NCI-H146 treated with DMSO at 0.1 percent for 48 hours (cell line): Measurements from ENCODE around the gene ABCC8.
A peak's percentile ranks its signal among the peaks of the same experiment; 100 is the strongest.

Experiments used
- DNase-seq: peaks from one replicate; lab custom pipeline; 2025; ENCODE audit not compliant: unreplicated experiment; lab: John Stamatoyannopoulos, UW

ABCC8 gene

DNA sequence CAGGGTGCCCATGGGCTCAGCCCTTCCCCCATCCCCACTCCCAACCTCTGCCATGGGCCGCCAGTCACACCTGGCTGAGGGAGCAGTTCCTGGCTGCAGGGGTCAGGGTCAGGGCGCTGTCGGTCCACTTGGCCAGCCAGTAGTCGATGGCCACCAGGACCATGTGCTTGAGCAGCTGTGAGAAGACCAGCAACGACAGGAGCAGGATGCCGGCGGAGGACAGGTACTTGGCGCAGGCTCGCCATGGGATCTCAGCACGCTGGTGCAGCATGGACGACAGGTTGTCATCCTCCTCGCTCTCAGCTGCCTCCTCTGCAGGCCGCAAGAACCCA lies 69.9 kb downstream of the ABCC8 start:
- DNase-seq: no peak

- DNase-seq: no peak
Observed at GRCh38 chr11:17406082-17406817, 70.4 kb downstream of the ABCC8 start.

DNA sequence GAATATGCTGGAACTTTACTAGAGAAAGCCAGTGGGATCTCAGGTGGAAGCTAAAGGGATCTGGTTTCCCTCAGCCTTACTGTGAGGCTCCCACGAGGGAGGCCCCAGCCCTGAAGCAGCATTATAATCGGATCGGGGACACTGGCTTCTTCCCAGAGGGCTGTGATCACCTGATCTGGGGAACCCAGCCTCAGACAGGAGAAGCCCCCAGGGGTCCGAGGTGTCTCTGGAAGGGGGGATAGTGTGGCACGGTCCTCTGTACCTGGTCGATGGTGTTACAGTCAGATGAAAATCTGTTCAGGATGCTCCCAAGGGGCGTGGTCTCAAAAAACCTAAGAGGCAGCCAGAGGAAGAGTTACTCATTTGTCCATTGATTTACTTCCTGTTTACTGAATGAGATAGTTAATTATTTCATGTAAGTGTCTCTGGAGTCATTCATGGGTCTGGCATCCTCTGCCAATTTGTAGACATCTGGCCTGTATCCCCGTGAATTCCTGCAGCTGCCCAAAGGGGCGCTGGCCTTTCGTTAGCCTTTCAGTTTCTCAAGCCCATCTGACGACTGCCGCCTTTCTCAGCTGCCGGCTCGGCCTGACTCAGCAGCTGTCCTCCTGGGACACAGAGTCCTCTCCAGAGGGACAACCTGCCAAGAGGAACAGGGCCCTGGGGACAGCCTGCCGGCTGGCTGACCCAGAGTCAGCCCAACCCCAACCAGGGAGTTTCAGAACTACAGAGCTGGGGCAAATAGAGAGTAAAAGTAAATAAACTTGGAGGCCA lies 71.2 kb downstream of the ABCC8 start:
- no peak for DNase-seq

DNA sequence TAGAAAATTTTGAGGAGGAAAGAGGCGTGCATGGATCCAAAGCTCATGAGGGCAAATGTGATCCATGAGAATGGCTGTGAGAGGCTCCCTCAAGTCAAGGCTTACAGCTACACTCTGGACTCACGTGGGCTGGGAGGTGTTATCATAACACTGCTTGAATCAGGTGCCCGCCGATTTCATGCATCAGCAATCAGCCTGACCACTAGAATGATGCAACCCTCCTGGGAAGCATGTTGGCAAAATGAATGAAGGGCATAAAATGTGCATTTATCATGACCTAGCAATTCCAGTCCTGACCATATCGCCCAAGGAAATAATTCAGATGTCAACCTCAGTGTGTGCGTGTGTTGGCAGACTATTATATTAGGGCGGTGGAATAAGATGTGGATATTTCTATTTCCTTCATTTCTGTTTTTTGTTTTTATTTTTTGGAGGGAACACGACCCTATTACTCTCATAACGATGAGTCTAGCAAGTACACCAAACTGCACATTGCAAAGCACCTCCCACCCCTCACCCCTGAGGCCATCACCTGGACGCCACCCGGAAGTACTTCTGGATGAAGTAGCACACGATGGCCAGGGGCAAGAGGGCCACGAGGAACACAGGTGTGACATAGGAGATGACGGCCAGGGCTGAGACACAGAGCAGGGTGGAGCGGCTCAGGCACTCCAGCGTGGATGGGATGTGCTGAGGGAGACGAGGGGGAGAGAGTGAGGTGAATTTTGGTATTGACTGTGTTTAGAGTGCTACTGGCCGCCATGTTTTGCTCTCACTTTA lies 72.5 kb downstream of the ABCC8 start:
- DNase-seq: no peak

- DNase-seq: no peak
Observed at GRCh38 chr11:17402486-17402885, 74.2 kb downstream of the ABCC8 start.

GRCh38 chr11:17401841-17402240 lies 74.8 kb downstream of the ABCC8 start:
- no peak for DNase-seq

DNA sequence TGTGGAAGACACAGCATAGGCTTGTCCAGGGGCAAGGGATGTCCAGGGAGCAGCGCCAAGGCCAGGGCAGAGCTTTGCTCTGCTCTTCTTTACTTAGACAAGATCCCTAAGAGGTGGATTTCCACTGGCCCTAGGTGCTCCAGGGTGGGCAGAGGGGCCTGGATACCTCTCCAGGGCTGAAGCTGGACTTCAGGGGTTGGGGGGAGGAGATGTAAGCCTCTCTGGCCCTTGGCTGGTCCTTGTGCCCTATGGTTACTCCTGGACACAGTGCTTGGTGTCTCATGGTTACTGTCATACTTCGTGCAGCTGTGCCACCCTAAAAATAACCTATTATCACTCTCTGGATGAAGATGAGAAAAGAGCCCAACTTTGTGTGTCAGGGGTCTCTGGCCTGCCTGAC lies 75.3 kb downstream of the ABCC8 start:
- DNase-seq: no peak

- DNase-seq: no peak
Observed at GRCh38 chr11:17400048-17400775, 76.4 kb downstream of the ABCC8 start.

GRCh38 chr11:17399236-17399635 lies 77.4 kb downstream of the ABCC8 start:
- no peak for DNase-seq

DNA sequence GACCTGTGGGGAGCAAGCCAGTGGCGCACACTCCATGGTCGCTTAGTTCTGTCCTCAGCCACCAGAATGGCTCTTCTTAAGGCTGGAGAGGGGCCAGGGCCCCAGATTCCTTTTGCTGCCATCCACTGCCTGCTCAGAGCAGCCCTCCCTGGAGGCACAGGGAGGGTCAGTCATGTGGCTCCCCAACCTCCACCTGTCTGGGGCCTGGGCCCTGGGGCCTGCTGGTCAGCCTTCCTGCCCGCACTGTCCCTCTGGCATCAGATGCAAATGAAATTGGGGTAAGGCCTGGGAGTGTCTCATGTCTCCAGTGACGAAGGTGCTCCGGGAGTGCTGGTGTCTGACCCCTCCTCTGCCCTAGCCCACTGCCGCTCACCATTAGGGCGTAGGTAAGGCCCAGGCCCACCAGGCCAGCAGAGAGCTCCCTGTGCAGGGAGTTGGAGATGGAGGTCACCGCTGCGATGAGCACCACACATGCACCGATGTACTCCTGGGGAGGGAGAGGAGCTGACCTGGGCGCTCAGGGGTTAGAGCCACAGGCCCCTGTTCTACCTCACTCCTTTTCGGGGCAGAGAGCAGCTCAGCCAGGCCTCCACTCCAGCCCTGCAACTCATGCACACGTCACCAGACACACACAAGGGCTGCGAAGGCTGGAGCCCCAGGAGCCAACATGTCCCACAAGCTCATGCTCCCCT lies 79.2 kb downstream of the ABCC8 start:
- DNase-seq: no peak

DNA sequence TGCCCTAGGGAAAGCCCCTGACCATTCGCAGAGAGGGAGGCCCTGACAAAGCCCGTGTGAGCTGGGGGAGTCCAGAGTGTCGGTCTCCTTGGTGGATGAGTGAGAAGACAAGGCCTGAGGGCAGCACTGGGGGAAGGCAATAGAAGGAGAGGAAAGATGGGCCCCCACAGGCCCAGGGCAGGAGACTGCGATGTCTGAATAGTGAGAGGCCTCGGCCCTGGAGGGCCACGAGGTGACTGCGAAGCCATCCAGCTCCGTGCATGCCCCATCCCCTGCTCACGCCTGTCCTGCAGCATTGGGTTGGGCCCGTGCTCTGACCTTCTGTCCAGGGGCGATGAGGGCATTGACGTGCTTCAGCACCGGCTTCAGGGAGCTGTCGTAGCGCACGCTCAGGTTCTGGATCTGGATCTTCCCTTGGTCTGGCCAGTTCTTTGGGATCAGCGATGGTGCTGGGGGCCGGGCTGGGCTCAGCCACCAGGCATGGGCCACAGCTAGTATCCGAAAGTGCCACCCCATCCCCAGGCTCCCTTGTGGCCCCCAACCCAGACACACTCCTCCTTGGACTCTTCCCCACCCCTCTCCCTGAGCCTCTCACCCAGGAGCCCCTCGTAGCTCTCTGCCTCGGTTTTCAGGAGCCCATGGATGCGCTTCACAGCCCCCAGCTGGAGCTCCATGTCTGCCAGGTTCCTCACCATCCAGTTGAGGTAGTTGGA lies 79.9 kb downstream of the ABCC8 start:
- DNase-seq: no peak

- DNase-seq: no peak
Observed at GRCh38 chr11:17395978-17396377, 80.7 kb downstream of the ABCC8 start.

GRCh38 chr11:17395554-17395961 lies 81.1 kb downstream of the ABCC8 start:
- DNase-seq: no peak

GRCh38 chr11:17394743-17395390 lies 81.8 kb downstream of the ABCC8 start:
- no peak for DNase-seq

DNA sequence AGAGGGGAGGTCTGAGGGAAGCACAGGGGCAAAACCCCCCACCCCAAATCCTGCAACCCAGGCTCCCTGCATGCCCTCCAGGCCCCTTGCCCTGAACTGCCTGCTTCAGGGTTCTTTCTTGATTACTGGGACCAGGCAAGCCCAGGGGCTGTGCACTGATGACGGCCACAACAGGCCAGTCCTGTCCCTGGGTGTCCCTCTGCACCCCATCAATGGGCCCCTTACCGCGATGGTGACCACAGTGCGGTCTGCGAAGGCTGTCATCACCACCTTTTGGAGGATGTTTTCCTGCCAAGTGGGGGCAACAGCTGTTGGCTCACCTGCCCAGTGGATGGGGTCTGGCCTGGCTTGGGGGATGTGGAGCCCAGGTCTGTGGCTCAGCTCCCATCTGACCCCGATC lies 83.2 kb downstream of the ABCC8 start:
- DNase-seq: no peak

DNA sequence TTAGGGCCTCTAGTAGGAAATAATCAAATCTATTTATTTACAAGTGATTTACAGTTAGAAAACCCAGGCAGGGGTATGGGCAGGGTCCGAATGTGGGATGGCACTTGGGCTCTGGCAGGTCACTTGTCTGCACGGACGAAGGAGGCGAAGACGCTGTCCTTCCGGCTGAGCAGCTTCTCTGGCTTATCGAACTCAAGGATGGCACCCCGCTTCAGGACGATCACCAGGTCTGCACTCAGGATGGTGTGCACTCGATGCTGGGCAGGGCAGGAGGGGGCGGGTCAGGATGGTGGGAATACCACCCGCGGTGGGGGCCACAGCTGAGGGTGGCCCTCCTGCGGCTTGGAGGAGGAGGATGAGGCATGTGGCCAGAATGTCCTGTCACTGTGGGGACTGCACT lies 83.8 kb downstream of the ABCC8 start:
- no peak for DNase-seq

- peak; percentile 66 for DNase-seq
Observed at GRCh38 chr11:17391493-17392355, 84.9 kb downstream of the ABCC8 start.

DNA sequence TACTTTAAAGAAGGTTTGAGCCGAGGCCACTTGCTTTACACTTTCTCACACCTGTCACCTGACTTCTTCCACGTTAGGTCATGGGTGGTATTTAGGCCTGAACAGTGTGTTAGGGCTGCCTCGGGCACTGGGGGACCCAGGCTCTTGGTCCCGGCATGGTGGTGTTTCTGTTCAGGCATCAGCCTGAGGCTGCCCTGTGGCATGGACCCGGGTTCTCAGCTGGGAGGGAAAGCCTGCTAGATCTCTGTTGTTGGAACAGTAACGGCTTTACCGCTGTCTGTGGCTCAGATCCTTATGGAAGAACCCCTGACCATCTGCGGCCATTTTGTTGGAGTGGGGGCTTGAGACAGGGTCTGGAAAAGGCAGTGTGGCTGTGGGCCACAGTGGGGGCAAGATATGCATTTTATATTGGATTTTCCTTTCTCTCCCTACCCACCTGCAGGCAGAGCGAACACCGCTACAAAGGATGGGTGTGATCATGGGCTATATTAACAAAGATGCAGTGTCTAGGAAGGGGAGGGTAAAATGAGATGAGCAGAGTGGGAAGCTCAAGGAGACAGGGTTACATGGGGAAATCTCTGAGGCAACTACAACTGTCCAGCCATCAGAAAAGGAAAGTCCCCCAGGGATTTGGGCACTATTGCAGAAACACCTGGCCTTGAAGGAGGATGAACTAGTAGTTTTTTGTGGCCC lies 86.5 kb downstream of the ABCC8 start:
- DNase-seq: no peak
